HepG2 (cell line): ENCODE data around the gene SIK3. TPM values are rescaled to one million over a fixed set of nuclear protein-coding genes. Genes with fewer than 3 reads are reported as not detected.

Experiments used
- BATF2 ChIP-seq: sonication (generic); formaldehyde crosslinking; IDR thresholded peaks from 2 replicates; pipeline ENCODE4 v1.8.0; 2022; ENCODE audit warnings: mild to moderate bottlenecking, missing genetic modification reagents, moderate library complexity
- GABPB1 ChIP-seq: IDR thresholded peaks from 2 replicates; pipeline ENCODE4 v1.6.1; 2016; ENCODE audit warnings: mild to moderate bottlenecking, missing genetic modification reagents, moderate library complexity, missing compliant biosample characterization
- HMGXB3 ChIP-seq: sonication (generic); formaldehyde crosslinking; IDR thresholded peaks from 2 replicates; pipeline ENCODE4 v1.4.0; 2020; ENCODE audit warnings: missing genetic modification reagents, borderline replicate concordance
- HNRNPL ChIP-seq: fragments of 200-400 bp; formaldehyde crosslinking; IDR thresholded peaks from 2 replicates; pipeline ENCODE4 v1.6.1; 2017; ENCODE audit warnings: mild to moderate bottlenecking, low read depth, low read length
- HOXA7 ChIP-seq: sonication (generic); formaldehyde crosslinking; IDR thresholded peaks from 2 replicates; pipeline ENCODE4 v1.8.1; 2022; ENCODE audit warnings: mild to moderate bottlenecking, missing genetic modification reagents, moderate library complexity
- IRF2 ChIP-seq: IDR thresholded peaks from 2 replicates; pipeline ENCODE4 v1.6.1; 2018; ENCODE audit warnings: missing genetic modification reagents, missing compliant biosample characterization
- JARID2 ChIP-seq: sonication (generic); formaldehyde crosslinking; IDR thresholded peaks from 2 replicates; pipeline ENCODE4 v1.8.1; 2023; ENCODE audit warnings: missing genetic modification reagents, inconsistent platforms; ENCODE audit not compliant: insufficient replicate concordance
- KLF12 ChIP-seq: sonication (generic); formaldehyde crosslinking; IDR thresholded peaks from 2 replicates; pipeline ENCODE4 v1.4.0; 2020; ENCODE audit warnings: missing genetic modification reagents, borderline replicate concordance
- LCORL ChIP-seq, 2 experiments: fragments of 450-650 bp in 1 of 2; sonication (generic) in 1 of 2; formaldehyde crosslinking in 1 of 2; IDR thresholded peaks; 2 replicates each; pipeline versions ENCODE4 v1.5.0 to v1.6.1; 2017 to 2020; ENCODE audit warnings: antibody characterized with exemption in 1 of 2, missing genetic modification reagents in 1 of 2
- MAZ ChIP-seq, 2 experiments: sonication (generic) in 1 of 2; formaldehyde crosslinking in 1 of 2; IDR thresholded peaks; 2 replicates each; pipeline versions ENCODE4 v1.5.0 to v1.6.1; 2012 to 2020; ENCODE audit warnings: low read depth in 2 of 2, mild to moderate bottlenecking in 2 of 2, borderline replicate concordance in 1 of 2, improper control_type of control experiment in 1 of 2, low read length in 1 of 2, missing genetic modification reagents in 1 of 2, moderate library complexity in 1 of 2
- MXD3 ChIP-seq: IDR thresholded peaks from 2 replicates; pipeline ENCODE4 v1.6.1; 2016; ENCODE audit warnings: mild to moderate bottlenecking, missing biosample characterization, missing genetic modification reagents
- NCOA5 ChIP-seq: sonication (generic); formaldehyde crosslinking; IDR thresholded peaks from 2 replicates; pipeline ENCODE4 v1.4.0; 2020; ENCODE audit warnings: missing genetic modification reagents
- NR2F1 ChIP-seq, 2 experiments: fragments of 450-650 bp in 1 of 2; formaldehyde crosslinking in 1 of 2; IDR thresholded peaks; 2 replicates each; pipeline versions ENCODE4 v1.5.0 to v1.6.1; 2016 to 2020; ENCODE audit warnings: mild to moderate bottlenecking in 1 of 2, missing compliant biosample characterization in 1 of 2, missing genetic modification reagents in 1 of 2, moderate library complexity in 1 of 2
- PAWR ChIP-seq: sonication (generic); formaldehyde crosslinking; IDR thresholded peaks from 2 replicates; pipeline ENCODE4 v1.4.0; 2020; ENCODE audit warnings: missing genetic modification reagents, mild to moderate bottlenecking, borderline replicate concordance
- SNAPC5 ChIP-seq: sonication (generic); formaldehyde crosslinking; IDR thresholded peaks from 2 replicates; pipeline ENCODE4 v1.8.1; 2023; ENCODE audit warnings: mild to moderate bottlenecking, missing genetic modification reagents, borderline replicate concordance
- YEATS4 ChIP-seq: sonication (generic); formaldehyde crosslinking; IDR thresholded peaks from 2 replicates; pipeline ENCODE4 v1.4.0; 2020; ENCODE audit warnings: missing genetic modification reagents, borderline replicate concordance
- ZBTB20 ChIP-seq: sonication (generic); formaldehyde crosslinking; IDR thresholded peaks from 2 replicates; pipeline ENCODE4 v1.8.1; 2023; ENCODE audit warnings: missing genetic modification reagents, low read depth, mild to moderate bottlenecking, borderline replicate concordance
- ZC3H13 ChIP-seq: sonication (generic); formaldehyde crosslinking; IDR thresholded peaks from 2 replicates; pipeline ENCODE4 v1.8.1; 2023; ENCODE audit warnings: mild to moderate bottlenecking, missing genetic modification reagents, moderate library complexity
- ZNF556 ChIP-seq: sonication (generic); formaldehyde crosslinking; IDR thresholded peaks from 2 replicates; pipeline ENCODE4 v1.4.0; 2020; ENCODE audit warnings: mild to moderate bottlenecking, missing genetic modification reagents, borderline replicate concordance
- ZNF616 ChIP-seq: sonication (generic); formaldehyde crosslinking; IDR thresholded peaks from 2 replicates; pipeline ENCODE4 v1.5.0; 2020; ENCODE audit warnings: low read depth, mild to moderate bottlenecking, missing genetic modification reagents
- ZNF670 ChIP-seq: sonication (generic); formaldehyde crosslinking; IDR thresholded peaks from 2 replicates; pipeline ENCODE4 v1.8.0; 2022; ENCODE audit warnings: mild to moderate bottlenecking, missing genetic modification reagents, borderline replicate concordance
- ZNF75D ChIP-seq: sonication (generic); formaldehyde crosslinking; IDR thresholded peaks from 2 replicates; pipeline ENCODE4 v1.8.1; 2023; ENCODE audit warnings: missing genetic modification reagents, mild to moderate bottlenecking, borderline replicate concordance
- polyA plus RNA-seq, 8 experiments: library from polyadenylated mRNA; depleted of rRNA in 3 of 8; stranded (reverse) in 7 of 8; unstranded in 1 of 8; fragments of >200 nt; fragmentation: Illumina TruSeq in 4 of 8; extraction: Trizol in 4 of 8; gene quantifications; 2 replicates each; pipeline versions ENCODE4 v1.2.1 to v1.2.3, GENCODE V29; 2011 to 2016; ENCODE audit warnings: low read depth in 4 of 8, missing spikeins in 1 of 8, mixed read lengths in 1 of 8; ENCODE audit not compliant: insufficient read depth in 1 of 8
- total RNA-seq, 5 experiments: library from RNA; depleted of rRNA; stranded (reverse); fragments of >200 nt; fragmentation: Illumina TruSeq; extraction: Trizol; gene quantifications; 2 replicates each; pipeline ENCODE4 v1.2.3, GENCODE V29; 2016; ENCODE audit warnings: low read depth in 1 of 5

SIK3 gene
- total and polyA plus RNA-seq, 2 of the 13 experiments (the other 11 are each of a cell fraction or from before 2014, with no cell fraction given) = 5.7 to 9.8 TPM

DNA sequence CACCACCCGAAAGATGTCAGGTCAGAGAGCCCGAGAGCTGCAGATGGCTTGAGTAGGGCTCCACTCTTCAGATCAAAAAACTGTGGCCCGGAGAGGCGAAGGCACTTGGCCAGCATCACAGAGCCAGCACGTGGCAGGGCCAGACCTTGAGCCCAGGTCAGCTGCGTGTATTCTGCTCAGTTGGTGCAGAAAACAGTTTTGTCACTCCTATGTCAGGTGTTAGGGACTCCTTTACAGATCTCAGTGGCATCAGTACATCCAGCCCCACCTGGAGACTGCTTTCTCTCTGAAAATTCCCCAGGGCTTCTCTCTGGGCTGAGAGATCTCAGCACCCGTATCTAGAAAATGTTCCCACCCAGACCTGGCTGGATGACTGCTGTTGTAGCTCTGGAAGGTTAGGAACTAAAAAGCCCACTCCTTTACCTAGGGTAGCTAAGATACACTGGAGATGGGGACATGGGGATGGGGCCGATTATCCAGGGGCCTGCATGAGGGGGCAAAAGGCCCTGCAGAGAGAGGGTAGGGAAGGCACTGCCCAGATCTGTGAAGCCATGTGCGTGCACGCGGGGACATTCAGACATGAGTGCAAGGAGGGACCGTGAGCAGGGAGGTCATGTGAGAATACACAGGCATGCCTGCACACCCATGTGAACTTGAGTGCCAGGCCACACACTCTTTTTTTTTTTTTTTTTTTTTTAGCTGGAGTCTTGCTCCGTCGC lies 264.3 kb downstream of the SIK3 start (continued):
- peak in 1 of 2 experiments; percentile 52; a peak in 2 of 4 replicates for TF ChIP-seq NR2F1 (CRISPR knock-in tag; IDR thresholded peaks at IDR 0.05)
- 0 out of 2 replicates have a peak, but pooled peaks have one; percentile 47 for TF ChIP-seq HMGXB3 (CRISPR knock-in tag)
- 0 out of 2 replicates have a peak, but pooled peaks have one; percentile 33 for TF ChIP-seq HOXA7 (CRISPR knock-in tag)
- TF ChIP-seq MXD3 (CRISPR knock-in tag) = peak; percentile 53; the same call in 1 of the 2 replicates
- no peak for TF ChIP-seq JARID2 (CRISPR knock-in tag)
- TF ChIP-seq HNRNPL = peak; percentile 46; the same call in 1 of the 2 replicates
- no peak for TF ChIP-seq PAWR (CRISPR knock-in tag)
- no peak for TF ChIP-seq ZNF75D (CRISPR knock-in tag)
- TF ChIP-seq IRF2 (CRISPR knock-in tag) = peak; percentile 75
- TF ChIP-seq GABPB1 (CRISPR knock-in tag) = peak; percentile 41
- no peak; the same call in 1 of the 2 replicates for TF ChIP-seq YEATS4
- TF ChIP-seq ZBTB20 (CRISPR knock-in tag) = peak; percentile 54; the same call in 1 of the 2 replicates
- peak; percentile 88; the same call in 1 of the 2 replicates for TF ChIP-seq ZC3H13 (CRISPR knock-in tag)
- TF ChIP-seq BATF2 = peak; percentile 87; the same call in 1 of the 2 replicates
- TF ChIP-seq ZNF556 = peak; percentile 55; the same call in 1 of the 2 replicates
- TF ChIP-seq LCORL (IDR thresholded peaks at IDR 0.05) = no peak
- peak; percentile 71; the same call in 1 of the 2 replicates for TF ChIP-seq LCORL (CRISPR knock-in tag; IDR thresholded peaks at IDR 0.05)
- no peak; the same call in 1 of the 2 replicates for TF ChIP-seq ZNF670 (CRISPR knock-in tag)
- 0 out of 2 replicates have a peak, but pooled peaks have one; percentile 20 for TF ChIP-seq SNAPC5
- TF ChIP-seq MAZ (IDR thresholded peaks at IDR 0.05; ENCODE audit: borderline replicate concordance, low read depth, low read length) = 0 out of 2 replicates have a peak, but pooled peaks have one; percentile 8
- TF ChIP-seq MAZ (CRISPR knock-in tag; IDR thresholded peaks at IDR 0.05; ENCODE audit: low read depth) = no peak
- peak; percentile 81 for TF ChIP-seq NCOA5
- no peak for TF ChIP-seq ZNF616 (CRISPR knock-in tag)
- TF ChIP-seq KLF12 (CRISPR knock-in tag) = peak; percentile 74
